GM12891 (cell line): Measurements from ENCODE around the gene SLCO1B3. TPM values are rescaled to one million over a fixed set of nuclear protein-coding genes. Genes with fewer than 3 reads are reported as not detected.
"Not testable (repeated sequence)": the region's sequence is repeated elsewhere in the genome, so short reads cannot be mapped to it uniquely, and the experiment has no call there.

Source experiments
- DNase-seq: peaks from one replicate; pipeline ENCODE4 v3.0.0; 2011; ENCODE audit warnings: low spot score; ENCODE audit not compliant: insufficient read length
- FAIRE-seq: peaks from 2 replicates; lab custom pipeline; 2011; peaks lifted over from hg19 to GRCh38; lab: Jason Lieb, UNC
- PAX5 ChIP-seq: IDR thresholded peaks from 2 replicates; pipeline ENCODE4 v1.6.1; 2011; ENCODE audit warnings: low read length, moderate library complexity, mild to moderate bottlenecking; ENCODE audit not compliant: insufficient read depth, severe bottlenecking
- POLR2A ChIP-seq: IDR thresholded peaks from 2 replicates; pipeline ENCODE4 v1.6.1; 2011; ENCODE audit warnings: low read depth, low read length, control low read depth
- POLR2AphosphoS5 ChIP-seq: IDR thresholded peaks from 2 replicates; pipeline ENCODE4 v1.6.1; 2011; ENCODE audit warnings: low read depth, low read length, control low read depth
- POU2F2 ChIP-seq: IDR thresholded peaks from 2 replicates; pipeline ENCODE4 v1.6.1; 2011; ENCODE audit warnings: low read depth, mild to moderate bottlenecking, control low read depth, low read length, moderate library complexity
- SPI1 ChIP-seq: IDR thresholded peaks from 2 replicates; pipeline ENCODE4 v1.6.1; 2011; ENCODE audit warnings: low read depth, low read length, control low read depth
- TAF1 ChIP-seq: IDR thresholded peaks from 2 replicates; pipeline ENCODE4 v1.6.1; 2011; ENCODE audit warnings: low read depth, low read length, control low read depth
- polyA plus RNA-seq: library from polyadenylated mRNA; unstranded; fragments of >200 nt; gene quantifications from one replicate; pipeline ENCODE4 v1.2.1, GENCODE V29; 2012; ENCODE audit warnings: low read depth, missing spikeins, inconsistent platforms; ENCODE audit not compliant: missing spikeins

SLCO1B3 gene
- polyA plus RNA-seq, result not detected

- FAIRE-seq, result no peak
- DNase-seq, result no peak
- TF ChIP-seq POLR2AphosphoS5 (no peak), PAX5 (no peak), POU2F2 (no peak), SPI1 (no peak), POLR2A (no peak), TAF1 (no peak)
Measured at GRCh38 chr12:20810487-20810886, at the start of gene SLCO1B3. SLCO1B3 (plus strand) TSS chr12:20810705; CDS start chr12:20815739, 5,034 bp downstream.

- TF ChIP-seq POU2F2 (no peak), POLR2A (no peak), PAX5 (no peak), TAF1 (no peak), SPI1 (no peak), POLR2AphosphoS5 (no peak)
- DNase-seq, result no peak
- no peak for FAIRE-seq
Measured at GRCh38 chr12:20777420-20777819, 33.1 kb upstream of the SLCO1B3 start.

- DNase-seq (no peak), FAIRE-seq (no peak)
- TF ChIP-seq POU2F2 (no peak), SPI1 (no peak), POLR2AphosphoS5 (no peak), PAX5 (no peak), POLR2A (no peak), TAF1 (no peak)
Measured at GRCh38 chr12:20778969-20779368, 31.5 kb upstream of the SLCO1B3 start.

GRCh38 chr12:20779971-20780370, 30.5 kb upstream of the SLCO1B3 start:
- not testable (repeated sequence) for FAIRE-seq, DNase-seq

- not testable (repeated sequence) for FAIRE-seq, DNase-seq
Measured at GRCh38 chr12:20783796-20784357, 26.6 kb upstream of the SLCO1B3 start.

- no peak for DNase-seq
- FAIRE-seq, result no peak
- TF ChIP-seq POU2F2 (no peak), TAF1 (no peak), PAX5 (no peak), SPI1 (no peak), POLR2A (no peak), POLR2AphosphoS5 (no peak)
Measured at GRCh38 chr12:20792971-20793370, 17.5 kb upstream of the SLCO1B3 start.

GRCh38 chr12:20798554-20798953, 12.0 kb upstream of the SLCO1B3 start:
- FAIRE-seq (no peak), DNase-seq (no peak)
- no peak for TF ChIP-seq SPI1

GRCh38 chr12:20800160-20800559, 10.3 kb upstream of the SLCO1B3 start:
- TF ChIP-seq POLR2A (no peak), TAF1 (no peak)
- DNase-seq (no peak), FAIRE-seq (no peak)

GRCh38 chr12:20801035-20801434, 9.5 kb upstream of the SLCO1B3 start:
- DNase-seq, result no peak
- FAIRE-seq, result no peak
- no peak for TF ChIP-seq TAF1
- no peak for TF ChIP-seq POLR2AphosphoS5
- no peak for TF ChIP-seq POLR2A

- TF ChIP-seq POU2F2, result no peak
- TF ChIP-seq PAX5, result no peak
- TF ChIP-seq POLR2AphosphoS5, result no peak
- TF ChIP-seq SPI1, result no peak
- TF ChIP-seq TAF1, result no peak
- FAIRE-seq (no peak), DNase-seq (no peak)
Measured at GRCh38 chr12:20805921-20806320, 4.6 kb upstream of the SLCO1B3 start.

GRCh38 chr12:20807192-20808080, 3.1 kb upstream of the SLCO1B3 start:
- TF ChIP-seq SPI1 (no peak), PAX5 (no peak), TAF1 (no peak), POLR2A (no peak), POLR2AphosphoS5 (no peak), POU2F2 (no peak)
- FAIRE-seq (no peak), DNase-seq (no peak)
